HEK293 (cell line): Measurements from ENCODE around the gene PLCXD1.

Experiments used
- CTCF ChIA-PET: fragments of 350-600 bp; formaldehyde crosslinking; extraction: SDS; loops from one replicate; lab custom pipeline; 2021; ENCODE audit warnings: antibody characterized with exemption; lab: Yijun Ruan, JAX
- POLR2A ChIA-PET: fragments of 300-600 bp; formaldehyde crosslinking; extraction: SDS; loops from one replicate; lab custom pipeline; 2020; ENCODE audit warnings: antibody characterized with exemption, inconsistent platforms; lab: Yijun Ruan, JAX
- H3K27ac ChIP-seq: fragments of 200-500 bp; sonication (Bioruptor generic); 2 replicates; pipeline ENCODE4 v1.5.1; 2014; ENCODE audit warnings: low read depth, low read length, control low read depth, inconsistent platforms; ENCODE audit errors: extremely low read depth
- H3K36me3 ChIP-seq, 2 experiments: fragments of 200-500 bp in 1 of 2; sonication (Bioruptor generic) in 1 of 2; 1 replicate in 1 of 2; 2 replicates in 1 of 2; pipeline ENCODE4 v1.5.1; 2014 to 2017; ENCODE audit warnings: inconsistent platforms in 2 of 2, low read length in 2 of 2; ENCODE audit not compliant: control insufficient read depth in 2 of 2, insufficient read depth in 1 of 2
- H3K4me1 ChIP-seq: fragments of 200-500 bp; sonication (Bioruptor generic); 2 replicates; pipeline ENCODE4 v1.5.1; 2014; ENCODE audit warnings: mild to moderate bottlenecking, low read length, inconsistent platforms; ENCODE audit not compliant: control insufficient read depth, insufficient read depth
- H3K4me3 ChIP-seq: 2 replicates; pipeline ENCODE4 v1.5.1; 2011; ENCODE audit warnings: low read depth, mild to moderate bottlenecking, control low read depth, low read length, moderate library complexity
- H3K9me3 ChIP-seq: fragments of 200-500 bp; sonication (Bioruptor generic); 2 replicates; pipeline ENCODE4 v1.5.1; 2014; ENCODE audit warnings: low read depth, low read length, inconsistent platforms; ENCODE audit not compliant: control insufficient read depth, insufficient read depth
- OSR2 ChIP-seq: fragments of 450-650 bp; formaldehyde crosslinking; IDR thresholded peaks from 2 replicates; pipeline ENCODE4 v1.5.1; 2016; ENCODE audit warnings: missing biosample characterization, missing genetic modification characterization
- PRDM2 ChIP-seq: fragments of 450-650 bp; formaldehyde crosslinking; IDR thresholded peaks from 2 replicates; pipeline ENCODE4 v1.5.1; 2016; ENCODE audit warnings: missing biosample characterization, missing genetic modification characterization, borderline replicate concordance
- REPIN1 ChIP-seq: fragments of 450-650 bp; formaldehyde crosslinking; IDR thresholded peaks from 2 replicates; pipeline ENCODE4 v1.5.1; 2017; ENCODE audit warnings: missing biosample characterization, missing genetic modification characterization, low read depth
- ZBTB6 ChIP-seq: fragments of 450-650 bp; formaldehyde crosslinking; IDR thresholded peaks from 2 replicates; pipeline ENCODE4 v1.5.1; 2017; ENCODE audit warnings: missing biosample characterization, missing genetic modification characterization
- ZNF280C ChIP-seq: fragments of 450-650 bp; formaldehyde crosslinking; IDR thresholded peaks from 2 replicates; pipeline ENCODE4 v1.5.1; 2016; ENCODE audit warnings: missing biosample characterization, missing genetic modification characterization
- ZNF302 ChIP-seq: fragments of 450-650 bp; formaldehyde crosslinking; IDR thresholded peaks from 2 replicates; pipeline ENCODE4 v1.5.1; 2016; ENCODE audit warnings: missing biosample characterization, missing genetic modification characterization, low read depth
- ZNF37A ChIP-seq: fragments of 450-650 bp; IDR thresholded peaks from 2 replicates; pipeline ENCODE4 v1.5.1; 2018; ENCODE audit warnings: missing biosample characterization, missing genetic modification characterization
- ZNF426 ChIP-seq: fragments of 450-650 bp; formaldehyde crosslinking; IDR thresholded peaks from 2 replicates; pipeline ENCODE4 v1.5.1; 2017; ENCODE audit warnings: missing biosample characterization, missing genetic modification characterization, mild to moderate bottlenecking, inconsistent platforms, moderate library complexity
- ZNF518A ChIP-seq: fragments of 450-650 bp; formaldehyde crosslinking; conservative IDR thresholded peaks from 2 replicates; pipeline ENCODE4 v1.5.1; 2016; ENCODE audit warnings: low read depth, missing biosample characterization, missing genetic modification characterization
- ZNF561 ChIP-seq: fragments of 450-650 bp; IDR thresholded peaks from 2 replicates; pipeline ENCODE4 v1.5.1; 2018; ENCODE audit warnings: missing biosample characterization, missing genetic modification characterization, borderline replicate concordance
- ZNF623 ChIP-seq: fragments of 450-650 bp; formaldehyde crosslinking; IDR thresholded peaks from 2 replicates; pipeline ENCODE4 v1.5.1; 2016; ENCODE audit warnings: missing biosample characterization, missing genetic modification characterization
- ZNF747 ChIP-seq: fragments of 450-650 bp; formaldehyde crosslinking; IDR thresholded peaks from 2 replicates; pipeline ENCODE4 v1.5.1; 2016; ENCODE audit warnings: missing biosample characterization, missing genetic modification characterization
- ZNF785 ChIP-seq: fragments of 450-650 bp; formaldehyde crosslinking; IDR thresholded peaks from 2 replicates; pipeline ENCODE4 v1.5.1; 2016; ENCODE audit warnings: missing biosample characterization, missing genetic modification characterization

Gene PLCXD1

DNA sequence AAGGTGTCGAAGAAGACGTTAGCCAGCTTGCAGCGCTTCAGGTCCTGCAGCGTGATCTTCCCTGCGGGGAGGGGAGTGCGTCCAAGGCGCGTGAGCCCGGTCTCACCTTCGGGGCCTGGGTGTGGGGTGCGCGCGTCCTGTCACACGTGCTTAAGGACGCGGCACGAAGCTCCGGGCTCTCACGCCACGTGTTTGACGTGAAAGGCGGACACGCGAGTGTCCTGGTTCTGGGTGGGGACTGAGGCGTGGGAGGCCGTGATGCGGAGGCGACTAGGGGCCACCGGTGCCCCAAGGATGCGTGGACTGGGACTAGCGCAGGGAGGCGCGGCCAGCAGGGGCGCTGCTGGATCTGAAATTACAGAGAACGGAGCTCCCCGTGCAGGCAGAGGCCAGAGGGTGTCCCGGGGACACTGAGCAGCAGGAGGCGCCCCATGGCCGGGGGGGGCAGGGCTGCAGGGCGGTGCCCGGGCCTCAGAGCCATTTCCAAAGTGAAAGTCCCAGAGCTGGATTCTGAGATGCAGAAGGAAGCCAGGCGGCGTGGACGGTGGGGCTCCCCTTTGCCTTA, 57.7 kb downstream of the PLCXD1 start:
- Histone ChIP-seq H3K4me3 (no peak overlapping the region), H3K36me3 (peaks cover 0 to 31% of the 10 kb centered on the region in 2 experiments; a peak in 1 of 3 replicates), H3K27ac (no peak overlapping the region), H3K4me1 (no peaks in the 10 kb centered on the region), H3K9me3 (no peaks in the 10 kb centered on the region)
- TF ChIP-seq ZNF302 (tag by site-specific recombination) (no peak), PRDM2 (tag by site-specific recombination) (no peak)
- CTCF ChIA-PET, result no interaction called here
- POLR2A ChIA-PET, result no interaction called here

DNA sequence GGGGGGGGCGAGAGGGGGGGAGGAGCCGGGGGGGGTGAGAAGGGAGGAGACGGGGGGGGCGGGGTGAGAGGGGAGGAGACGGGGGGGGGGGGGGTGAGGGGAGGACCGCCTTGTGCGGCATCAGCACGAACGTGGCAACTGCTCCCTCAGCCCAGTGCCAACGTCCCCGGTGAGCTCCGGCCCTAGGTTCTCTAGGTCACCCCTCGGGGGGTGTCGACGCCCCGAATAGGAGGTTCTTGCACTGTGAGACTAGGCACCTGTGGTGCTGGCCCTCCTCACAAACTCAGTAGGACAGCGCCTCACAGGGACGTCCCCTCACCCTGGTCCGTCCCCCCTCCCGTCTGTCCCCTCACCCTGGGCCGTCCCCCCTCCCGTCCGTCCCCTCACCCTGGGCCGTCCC, 58.9 kb downstream of the PLCXD1 start:
- no peaks in the 10 kb centered on the region for H3K9me3 ChIP-seq
- ChIA-PET POLR2A (no interaction called here), CTCF (no interaction called here)
- no peak overlapping the region for H3K4me3 ChIP-seq
- no peaks in the 10 kb centered on the region for H3K4me1 ChIP-seq
- no peak overlapping the region for H3K27ac ChIP-seq
- H3K36me3 ChIP-seq, result peaks cover 0 to 37% of the 10 kb centered on the region in 2 experiments; a peak in 1 of 3 replicates
- no peak for TF ChIP-seq ZNF37A (tag by site-specific recombination)
- TF ChIP-seq ZNF561, result no peak
- TF ChIP-seq, all 188 proteins: peak for 0

DNA sequence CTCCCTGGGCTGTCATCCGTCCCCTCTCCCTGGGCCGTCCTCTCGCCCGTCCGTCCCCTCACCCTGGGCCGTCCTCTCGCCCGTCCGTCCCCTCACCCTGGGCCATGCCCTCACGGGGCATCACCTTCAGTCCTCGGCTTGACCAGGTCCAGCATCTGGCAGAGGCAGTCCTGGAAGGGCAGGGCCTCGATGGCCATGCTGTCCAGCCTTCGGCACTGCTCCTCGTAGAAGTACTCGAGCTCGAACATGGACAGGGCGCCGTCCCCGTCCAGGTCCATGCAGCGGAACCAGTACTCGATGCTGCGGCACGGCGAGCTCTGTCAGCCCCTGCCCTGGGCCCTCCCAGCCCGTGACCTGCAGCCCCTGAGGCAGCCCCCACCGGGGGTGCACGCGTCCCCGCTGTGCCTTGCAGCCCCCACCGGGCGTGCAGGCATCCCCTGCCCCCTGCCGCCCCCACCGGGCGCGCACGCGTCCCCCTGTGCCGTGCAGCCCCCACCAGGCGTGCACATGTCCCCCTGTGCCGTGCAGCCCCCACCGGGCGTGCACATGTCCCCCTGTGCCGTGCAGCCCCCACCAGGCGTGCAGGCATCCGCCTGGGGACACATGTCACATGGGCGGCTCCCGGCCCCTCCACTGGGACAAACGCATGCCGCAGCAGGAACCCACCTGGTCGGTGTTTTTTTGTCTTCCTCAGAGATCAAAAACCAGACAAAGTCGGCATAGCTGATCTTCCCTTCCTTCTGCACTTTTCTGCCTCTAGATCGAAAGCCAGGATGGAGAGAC, 59.7 kb downstream of the PLCXD1 start:
- CTCF ChIA-PET, result no interaction called here
- H3K9me3 ChIP-seq, result no peaks in the 10 kb centered on the region
- no peaks in the 10 kb centered on the region for H3K4me1 ChIP-seq
- POLR2A ChIA-PET, result no interaction called here
- H3K4me3 ChIP-seq, result no peak overlapping the region
- peaks cover 0 to 39% of the 10 kb centered on the region in 2 experiments; a peak in 1 of 3 replicates for H3K36me3 ChIP-seq
- no peak overlapping the region for H3K27ac ChIP-seq
- TF ChIP-seq ZNF280C (tag by site-specific recombination), result no peak
- no peak for TF ChIP-seq ZNF623 (tag by site-specific recombination)
- no peak for TF ChIP-seq ZNF426 (tag by site-specific recombination)
- no peak for TF ChIP-seq ZNF747 (tag by site-specific recombination)
- TF ChIP-seq ZNF785 (tag by site-specific recombination), result no peak
- no peak for TF ChIP-seq REPIN1 (tag by site-specific recombination)
- TF ChIP-seq ZBTB6 (tag by site-specific recombination), result no peak
- TF ChIP-seq ZNF518A (tag by site-specific recombination), result no peak
- TF ChIP-seq OSR2, result no peak
